ENCODE data around the gene F10.
"Not testable (repeated sequence)": the region's sequence is repeated elsewhere in the genome, so short reads cannot be mapped to it uniquely, and the experiment has no call there.

Gene F10

DNA sequence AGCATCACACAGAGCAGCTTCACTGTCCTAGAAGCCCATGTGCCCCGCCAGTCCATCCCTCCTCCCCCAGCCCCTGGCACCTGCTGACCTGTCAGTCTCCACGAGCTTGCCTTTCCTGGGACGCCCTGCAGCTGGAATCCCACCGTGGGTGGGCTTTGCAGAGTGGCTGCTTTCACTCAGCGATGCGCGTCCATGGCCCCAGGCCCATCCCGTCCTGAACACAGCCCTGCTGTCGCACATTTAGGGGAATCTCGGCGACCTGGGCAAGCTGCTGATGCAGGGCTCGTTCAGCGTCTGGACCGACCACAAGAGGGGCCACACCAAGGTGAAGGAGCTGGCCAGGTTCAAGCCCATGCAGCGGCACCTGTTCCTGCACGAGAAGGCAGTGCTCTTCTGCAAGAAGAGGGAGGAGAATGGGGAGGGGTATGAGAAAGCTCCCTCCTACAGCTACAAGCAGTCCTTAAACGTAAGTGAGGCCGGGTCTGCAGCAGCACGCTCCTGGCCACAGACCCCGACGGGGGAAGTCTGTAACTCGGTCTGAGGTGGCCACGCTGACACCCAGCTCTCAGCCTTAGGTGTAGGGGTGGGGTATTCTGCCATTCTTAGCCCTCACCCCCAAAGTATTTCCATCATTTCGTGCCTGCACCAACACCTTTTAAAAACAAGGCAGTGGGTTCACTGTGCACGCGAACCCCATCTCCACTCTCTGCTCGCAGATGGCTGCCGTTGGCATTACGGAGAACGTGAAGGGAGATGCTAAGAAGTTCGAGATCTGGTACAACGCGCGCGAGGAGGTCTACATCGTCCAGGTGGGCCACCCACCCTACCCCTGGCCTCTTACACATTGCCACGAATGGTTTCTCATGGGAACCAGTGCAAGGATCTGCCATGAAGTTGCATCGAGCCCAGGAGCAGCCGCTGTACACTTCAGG lies 35.3 kb upstream of the F10 start:
- DNase-seq (ENCODE audit: low spot score): no peak

DNA sequence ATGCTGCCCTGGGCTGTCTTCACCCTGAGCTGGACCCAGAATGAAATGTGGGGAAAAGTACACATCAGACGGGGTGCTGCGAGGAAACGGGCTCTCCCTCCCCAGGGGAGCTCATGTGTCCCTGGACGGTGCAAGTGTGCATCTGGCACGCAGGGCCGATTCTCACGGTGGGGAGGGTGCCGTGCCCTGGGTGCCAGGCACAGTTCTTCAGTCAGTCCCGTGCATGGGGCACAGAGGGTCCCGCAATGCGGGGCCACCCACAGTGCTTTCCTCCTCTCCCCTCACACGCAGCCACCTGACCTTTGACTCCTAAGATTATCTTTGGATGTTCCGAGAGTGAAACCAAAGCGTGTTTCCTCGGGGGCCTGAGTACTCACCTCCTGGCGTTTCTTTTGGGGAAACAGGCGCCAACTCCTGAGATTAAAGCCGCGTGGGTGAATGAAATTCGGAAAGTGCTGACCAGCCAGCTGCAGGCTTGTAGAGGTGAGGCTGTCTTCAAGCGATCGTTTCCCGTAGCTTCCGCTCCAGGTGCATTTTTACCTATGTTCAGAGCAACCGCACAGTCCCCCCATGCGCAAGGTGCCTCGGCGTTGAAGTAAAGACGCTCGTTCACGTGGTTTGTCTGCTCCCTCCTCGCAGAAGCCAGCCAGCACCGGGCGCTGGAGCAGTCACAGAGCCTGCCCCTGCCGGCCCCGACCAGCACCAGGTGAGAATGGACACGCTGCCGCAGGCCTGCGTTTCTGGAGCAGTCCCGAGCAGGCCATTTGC lies 34.5 kb upstream of the F10 start:
- no peak for DNase-seq (ENCODE audit: low spot score)

DNA sequence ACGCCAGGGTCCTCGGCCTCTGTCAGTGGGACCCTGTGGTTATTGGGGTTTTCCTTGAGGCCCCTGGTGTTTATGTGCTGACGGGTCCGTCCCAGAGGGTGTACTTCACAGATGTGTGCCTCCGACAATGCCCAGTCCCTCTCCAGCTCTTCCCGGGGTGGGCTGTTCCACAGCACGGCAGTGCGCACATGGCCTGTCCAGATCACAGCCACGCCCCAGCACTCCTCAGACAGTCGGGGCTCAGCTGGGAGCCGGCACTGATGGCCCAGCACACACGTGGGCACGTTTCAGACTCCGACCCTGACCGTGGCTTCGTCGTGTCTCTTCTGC lies 33.9 kb upstream of the F10 start:
- DNase-seq (ENCODE audit: low spot score): no peak

DNA sequence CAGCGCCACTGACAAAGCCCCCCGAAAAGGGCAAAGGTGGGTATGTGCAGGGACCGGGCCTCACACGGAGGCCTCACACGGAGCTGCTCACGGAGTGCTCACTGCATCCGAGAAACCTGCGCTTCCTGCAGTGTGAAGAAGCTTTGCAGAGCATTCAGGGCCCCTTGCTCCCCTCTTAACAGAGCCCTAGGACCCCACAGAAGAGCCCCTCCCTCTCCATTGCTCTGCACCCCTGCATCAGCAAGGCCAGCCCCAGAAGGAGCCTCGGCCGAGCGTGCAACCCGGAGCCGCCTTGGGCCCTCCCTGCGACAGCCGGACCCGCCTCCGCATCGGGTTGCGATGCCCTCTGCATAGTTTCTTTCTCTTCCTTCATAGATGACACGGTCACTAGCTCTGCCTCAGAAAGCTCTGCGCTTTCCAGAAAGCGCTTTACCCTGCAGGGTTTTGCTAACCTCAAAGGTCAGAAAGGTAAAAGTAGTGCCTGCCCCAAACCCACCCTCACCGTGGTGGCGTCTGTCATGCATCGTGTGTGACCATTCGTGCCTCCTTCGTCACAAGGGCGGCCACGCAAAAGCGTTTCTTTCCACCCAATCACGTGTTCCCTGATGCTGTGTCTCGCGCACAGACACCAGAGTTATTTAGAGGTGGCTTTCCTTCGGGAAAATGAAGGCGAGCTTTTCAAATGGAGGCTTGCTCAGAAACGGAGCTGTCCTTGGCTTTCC lies 32.7 kb upstream of the F10 start:
- DNase-seq (ENCODE audit: low spot score): no peak

DNA sequence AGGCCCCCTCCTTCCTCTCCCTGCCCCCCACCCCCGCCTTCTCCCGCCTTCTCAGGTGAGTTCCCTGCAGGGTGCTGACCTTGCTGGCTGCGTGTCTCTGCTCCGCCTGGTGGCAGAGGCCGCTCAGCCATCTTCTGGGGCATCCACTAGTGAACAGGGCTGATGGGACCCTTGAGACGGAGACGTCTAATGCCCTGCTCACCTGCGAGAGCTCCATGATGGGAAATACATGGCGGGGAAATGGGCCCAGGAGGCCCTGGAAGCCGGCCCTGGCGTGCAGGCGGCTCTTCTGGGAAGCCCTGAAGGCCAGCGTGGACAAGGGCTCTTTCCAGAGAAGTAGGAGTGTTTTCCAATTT lies 32.2 kb upstream of the F10 start:
- no peak for DNase-seq (ENCODE audit: low spot score)

DNA sequence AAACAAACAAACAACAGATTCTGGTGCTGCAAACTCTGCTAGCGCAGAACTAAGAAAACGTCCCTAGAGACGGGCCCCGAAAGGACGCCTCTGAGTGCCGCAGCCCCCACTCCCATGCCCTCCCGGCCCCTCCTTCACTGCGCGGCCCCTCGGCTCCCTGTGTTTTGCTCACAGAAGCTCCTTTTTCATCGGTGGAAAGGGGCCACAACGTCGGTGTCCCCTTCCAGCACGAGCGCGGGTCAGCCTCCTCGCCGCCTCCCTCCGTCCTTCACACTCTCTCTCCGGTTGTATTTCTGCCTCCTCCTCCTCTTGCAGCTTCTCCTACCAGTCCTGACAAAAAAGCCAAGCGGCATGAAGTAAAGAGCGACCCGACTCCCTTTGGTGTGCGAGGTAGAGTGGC lies 31.8 kb upstream of the F10 start:
- DNase-seq (ENCODE audit: low spot score): no peak

DNA sequence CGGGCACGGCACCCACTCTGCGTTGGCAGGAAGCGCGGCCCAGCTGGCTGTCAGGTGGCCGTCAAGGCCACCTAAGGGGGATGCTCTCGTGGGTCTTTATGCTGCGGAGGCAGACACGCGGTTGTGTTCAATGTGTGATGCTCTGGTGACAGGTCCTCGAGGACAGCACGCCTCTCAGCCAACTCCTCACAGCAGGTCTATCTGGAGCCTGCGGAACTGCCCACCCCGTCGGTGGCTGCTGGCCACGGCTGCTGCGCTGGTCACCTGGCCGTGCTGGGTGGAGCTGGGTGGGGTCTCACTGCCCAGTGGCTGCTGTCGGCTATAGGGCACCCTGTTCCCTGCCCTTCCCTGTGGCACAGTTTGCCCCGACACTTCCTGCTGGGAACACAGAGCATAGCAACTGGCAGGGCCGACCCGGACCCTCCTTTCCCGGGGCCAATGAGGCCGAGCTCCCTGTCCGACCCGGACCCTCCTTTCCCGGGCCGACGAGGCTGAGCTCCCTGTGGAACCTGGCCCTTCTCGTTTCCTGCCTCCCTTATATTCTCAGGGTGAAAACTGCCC lies 31.3 kb upstream of the F10 start:
- DNase-seq (ENCODE audit: low spot score): no peak

DNA sequence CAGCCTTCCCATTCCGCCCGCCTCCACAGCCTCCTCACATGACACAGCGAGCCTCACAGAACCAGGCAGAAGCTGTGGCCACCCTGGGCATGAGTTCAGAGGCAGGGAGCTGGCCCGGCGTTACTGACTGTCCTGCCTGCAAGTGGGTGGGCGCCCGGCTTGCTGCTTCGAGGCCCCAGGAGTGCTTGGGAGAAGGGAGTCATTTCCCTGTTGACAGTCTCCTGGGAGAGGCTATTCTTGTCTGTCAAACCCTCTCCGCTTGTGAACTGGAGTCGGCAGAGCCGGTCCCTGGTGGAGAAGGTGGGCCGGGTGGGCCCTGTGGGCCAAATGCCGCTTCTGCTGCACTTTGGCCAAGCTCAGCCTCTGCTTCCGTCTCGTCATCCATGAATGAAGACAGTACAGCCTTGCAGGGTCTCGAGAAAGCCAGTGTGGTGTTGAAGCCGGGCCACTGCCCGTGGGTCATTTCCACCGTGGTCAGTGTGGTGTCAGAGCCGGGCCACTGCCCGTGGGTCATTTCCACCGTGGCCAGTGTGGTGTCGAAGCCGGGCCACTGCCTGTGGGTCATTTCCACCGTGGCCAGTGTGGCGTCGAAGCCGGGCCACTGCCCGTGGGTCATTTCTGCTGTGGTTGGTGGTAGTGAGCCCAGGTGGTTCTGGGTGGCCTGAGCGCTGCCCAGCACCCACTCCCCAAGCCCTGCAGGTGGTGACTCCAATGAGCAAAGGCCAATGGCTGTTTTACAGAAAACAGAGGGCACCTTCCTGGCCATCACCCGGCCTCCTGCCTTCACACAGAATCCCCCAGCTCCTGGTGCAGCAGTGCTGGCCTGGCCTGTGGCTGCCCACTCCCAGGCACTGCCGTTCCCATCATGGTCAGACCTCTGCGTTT lies 30.5 kb upstream of the F10 start:
- DNase-seq (ENCODE audit: low spot score): no peak

DNA sequence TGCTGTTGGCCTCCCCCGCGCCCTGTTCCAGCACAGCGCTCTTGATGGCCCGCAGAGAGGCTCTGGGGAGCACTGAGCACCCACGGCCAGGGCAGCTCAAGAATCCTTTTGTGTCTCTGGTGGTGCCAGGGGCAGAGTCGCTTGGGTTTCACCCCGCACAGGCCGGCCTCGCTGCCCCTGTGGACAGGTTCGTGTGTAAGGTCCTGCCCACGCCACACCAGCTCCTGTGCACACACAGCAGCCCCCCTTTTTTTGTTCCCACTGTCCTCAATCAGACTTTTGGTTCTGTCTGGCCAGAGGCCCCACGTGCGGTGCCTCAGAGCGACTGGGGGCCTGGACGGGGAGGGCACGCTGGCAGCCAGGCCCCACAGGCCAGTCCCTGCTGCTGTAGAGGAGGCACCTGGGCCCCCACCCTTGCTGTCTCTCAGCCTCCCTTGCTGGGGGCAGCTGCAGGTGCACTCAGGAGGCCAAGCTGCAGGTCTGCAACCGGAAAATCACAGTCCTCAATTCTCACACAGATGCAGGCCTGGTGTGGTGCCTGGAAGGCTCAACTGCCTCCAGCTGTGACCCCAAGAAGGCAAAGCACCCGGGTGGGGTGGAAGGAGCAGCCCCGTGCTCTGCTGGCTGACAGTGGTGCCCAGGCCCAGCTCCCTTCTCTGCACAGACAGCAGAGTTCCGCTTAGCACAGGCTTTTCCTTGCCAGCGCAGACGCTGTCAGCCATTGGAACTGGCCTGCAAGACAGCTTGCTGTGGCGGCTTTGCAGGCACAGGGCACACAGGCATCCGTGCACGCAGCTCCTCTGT lies 29.6 kb upstream of the F10 start:
- no peak for DNase-seq (ENCODE audit: low spot score)

DNA sequence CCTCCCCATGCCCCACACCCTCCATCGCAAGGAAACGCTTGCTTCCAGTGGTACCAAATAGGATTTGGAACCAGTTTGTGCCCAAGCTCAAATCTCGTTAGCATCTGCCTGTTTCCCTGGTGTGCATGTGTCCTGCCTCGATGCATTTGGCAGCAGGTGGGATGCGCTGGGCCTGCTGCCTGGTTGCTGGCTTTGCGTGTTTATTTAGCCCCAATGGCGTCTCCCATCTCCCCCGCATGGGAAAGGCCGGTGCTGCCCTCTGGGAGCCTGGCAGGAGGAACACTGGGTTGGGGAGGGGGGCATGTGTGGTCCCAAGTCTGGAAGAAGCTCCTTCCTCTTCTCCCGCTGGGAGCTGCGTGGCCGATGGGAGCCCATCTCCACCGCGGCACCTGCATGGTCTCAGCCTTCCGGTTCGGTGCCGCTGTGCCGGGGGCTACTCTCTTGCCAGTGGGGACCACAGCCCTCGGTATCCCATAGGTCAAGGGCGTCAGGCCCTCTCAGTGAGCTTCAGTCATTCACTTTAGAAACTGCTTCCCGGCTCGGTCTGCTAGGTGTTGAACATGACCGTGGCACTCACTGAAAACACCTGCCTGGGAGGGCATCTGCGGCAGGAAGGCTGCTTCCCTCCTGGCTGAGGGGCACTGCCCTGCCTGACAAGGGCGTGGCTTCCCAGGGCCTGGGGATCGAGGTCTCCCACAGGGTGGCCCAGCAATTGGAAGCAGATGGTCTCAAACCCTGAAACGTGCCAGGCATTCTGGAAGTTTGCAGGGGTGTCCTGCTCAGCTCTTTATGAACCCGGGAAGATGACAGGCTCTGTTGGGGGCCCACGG lies 28.8 kb upstream of the F10 start:
- no peak for DNase-seq (ENCODE audit: low spot score)

DNA sequence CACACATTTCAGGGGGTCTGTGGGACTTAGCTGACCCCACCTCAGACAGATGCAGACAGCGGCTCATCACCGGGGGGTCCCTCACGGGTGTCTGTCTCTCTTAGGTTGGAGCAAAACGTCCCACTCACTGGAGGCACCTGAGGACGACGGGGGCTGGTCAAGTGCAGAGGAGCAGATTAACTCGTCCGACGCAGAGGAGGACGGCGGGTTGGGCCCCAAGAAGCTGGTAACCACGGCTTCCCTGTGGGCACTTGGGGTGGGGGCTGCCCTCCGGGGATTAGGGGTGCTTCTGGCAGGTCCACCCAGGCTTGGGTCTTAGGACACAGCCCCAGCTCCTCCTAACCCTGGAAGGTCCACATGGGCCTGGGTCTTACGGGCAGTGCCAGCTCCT lies 28.2 kb upstream of the F10 start:
- no peak for DNase-seq (ENCODE audit: low spot score)

DNA sequence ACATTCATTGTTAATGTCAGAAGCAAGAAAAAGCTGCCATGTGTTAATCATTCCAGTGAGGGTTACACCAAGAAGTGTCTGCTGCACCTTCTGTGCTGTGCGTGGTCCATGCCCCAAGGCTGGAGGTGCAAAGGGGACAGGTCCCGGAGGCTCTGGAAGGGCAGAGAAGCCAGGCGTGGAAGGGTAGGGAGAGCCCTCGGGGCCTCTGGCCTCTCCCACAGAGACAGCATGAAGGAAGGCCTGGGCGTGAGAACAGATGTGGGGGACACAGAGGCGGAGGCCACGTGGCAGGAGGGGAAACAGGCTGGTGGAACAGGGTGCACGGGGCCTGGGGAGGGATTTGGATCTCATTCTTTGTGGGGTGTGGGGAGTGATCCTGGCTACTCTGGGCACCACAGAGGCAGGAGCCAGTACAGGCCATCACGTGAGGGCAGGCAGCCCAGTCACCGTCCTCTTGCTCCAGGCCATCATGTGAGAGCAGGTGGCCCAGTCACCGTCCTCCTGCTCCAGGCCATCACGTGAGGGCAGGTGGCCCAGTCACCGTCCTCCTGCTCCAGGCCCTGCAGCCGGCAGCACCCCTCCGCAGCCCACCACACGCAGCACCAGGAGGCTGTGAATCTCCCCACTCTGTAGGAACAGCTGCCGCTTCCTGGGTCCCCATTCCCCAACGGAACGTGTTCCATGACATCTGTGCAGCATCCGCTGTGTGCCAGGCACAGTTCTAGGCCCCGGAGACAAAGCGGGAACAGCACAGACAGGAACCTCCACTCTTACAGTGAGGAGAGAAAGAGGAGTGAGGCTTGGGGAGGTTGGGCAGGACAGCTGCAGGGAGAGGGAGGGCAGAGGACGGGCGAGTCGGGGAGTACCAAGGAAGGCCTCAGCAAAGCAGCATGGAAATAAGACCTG lies 27.2 kb upstream of the F10 start:
- DNase-seq (ENCODE audit: low spot score): no peak

DNA sequence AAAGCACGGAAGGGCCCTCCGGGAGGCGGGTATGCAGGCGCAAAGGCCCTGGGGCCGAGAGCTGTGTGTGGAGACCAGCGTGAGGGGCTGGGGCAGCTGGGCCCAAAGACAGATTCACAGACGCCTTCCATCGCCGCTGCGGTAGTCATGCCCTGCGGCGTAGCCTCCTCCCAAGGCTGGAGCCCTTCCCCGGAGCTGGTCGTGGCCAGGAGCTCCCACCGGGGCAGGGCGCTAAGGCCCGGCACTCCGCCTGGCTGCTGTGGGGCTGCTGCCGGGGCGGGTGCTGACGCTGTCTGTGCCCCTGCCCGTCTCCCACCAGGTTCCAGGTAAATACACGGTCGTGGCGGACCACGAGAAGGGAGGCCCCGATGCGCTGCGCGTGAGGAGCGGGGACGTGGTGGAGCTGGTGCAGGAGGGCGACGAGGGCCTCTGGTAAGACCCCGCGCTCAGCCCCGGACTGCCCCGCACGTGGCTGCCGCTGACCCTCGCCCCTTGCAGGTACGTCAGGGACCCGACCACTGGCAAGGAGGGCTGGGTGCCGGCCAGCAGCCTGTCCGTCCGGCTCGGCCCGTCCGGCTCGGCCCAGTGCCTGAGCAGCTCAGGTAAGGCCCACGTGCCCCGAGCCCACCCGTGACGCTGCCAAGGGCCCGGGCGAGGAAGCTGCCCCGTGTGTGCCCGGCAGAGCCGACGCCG lies 26.4 kb upstream of the F10 start:
- DNase-seq (ENCODE audit: low spot score): no peak

DNA sequence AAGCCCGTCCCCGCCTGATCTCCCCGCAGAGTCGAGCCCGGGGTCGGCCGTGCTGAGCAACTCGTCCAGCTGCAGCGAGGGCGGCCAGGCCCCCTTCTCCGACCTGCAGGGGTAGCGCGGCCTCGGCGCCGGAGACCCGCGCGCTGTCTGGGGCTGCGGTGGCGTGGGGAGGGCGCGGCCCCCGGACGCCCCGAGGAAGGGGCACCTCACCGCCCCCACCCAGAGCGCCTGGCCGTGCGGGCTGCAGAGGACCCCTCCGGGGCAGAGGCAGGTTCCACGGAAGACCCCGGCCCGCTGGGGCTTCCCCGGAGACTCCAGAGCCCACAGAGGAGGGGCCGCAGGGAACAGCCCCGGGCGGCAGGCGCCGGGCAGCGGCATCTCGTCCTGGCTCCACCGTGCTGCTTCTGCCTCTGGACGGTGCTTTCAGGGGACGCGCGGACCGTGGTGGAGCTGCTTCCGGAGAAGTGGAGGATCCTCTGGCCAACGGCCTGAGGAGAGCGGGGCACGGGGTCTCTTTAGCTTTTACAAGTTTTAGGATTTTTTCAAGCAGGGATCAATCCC lies 25.8 kb upstream of the F10 start:
- no peak for DNase-seq (ENCODE audit: low spot score)

DNA sequence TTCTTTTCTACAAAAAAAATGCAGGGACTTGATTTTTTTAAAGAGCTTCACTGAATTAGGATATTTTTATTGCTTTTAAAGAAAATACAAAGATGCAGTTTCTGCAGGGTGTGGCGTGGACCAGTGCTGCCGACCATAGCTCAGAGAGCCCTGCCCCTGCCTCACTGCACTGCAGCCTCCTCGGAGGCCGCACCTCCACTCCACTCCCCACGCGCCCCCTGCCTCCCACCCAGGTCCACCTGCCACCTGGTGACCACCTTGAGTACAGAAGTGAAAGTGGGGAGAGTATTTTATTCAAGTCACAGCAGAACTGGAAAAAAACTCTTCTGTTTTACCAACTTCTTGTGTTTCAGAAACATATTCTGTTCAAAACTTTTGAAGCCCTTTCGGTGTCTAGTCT lies 24.9 kb upstream of the F10 start:
- DNase-seq (ENCODE audit: low spot score): no peak

DNA sequence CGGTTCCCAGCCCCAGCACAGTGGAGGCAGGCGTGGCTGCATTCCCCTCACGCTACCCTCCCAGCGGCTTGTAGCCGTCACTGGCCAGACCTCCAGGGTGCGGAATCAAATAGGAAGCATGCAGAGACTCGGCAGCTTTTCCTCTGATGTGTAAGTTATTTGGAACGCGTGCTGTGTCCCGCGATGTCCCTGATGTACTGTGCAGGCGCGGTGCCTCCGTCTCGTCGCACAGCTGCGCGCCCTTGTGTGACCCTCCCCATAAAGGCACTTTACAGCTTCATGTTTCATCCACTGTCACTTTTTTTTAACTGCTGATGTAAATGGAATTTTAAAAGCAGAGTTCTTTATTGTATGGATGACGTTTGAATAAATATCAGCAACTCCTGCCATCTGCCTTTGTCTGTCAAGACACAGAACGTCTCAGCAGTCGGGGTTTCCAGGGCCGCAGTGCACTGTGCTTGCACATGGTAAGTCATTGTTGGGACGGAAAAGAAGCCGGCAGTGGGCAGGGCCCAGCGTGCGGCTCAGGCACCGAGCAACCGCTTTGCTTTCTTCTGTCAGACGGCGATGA lies 24.4 kb upstream of the F10 start:
- no peak for DNase-seq (ENCODE audit: low spot score)

DNA sequence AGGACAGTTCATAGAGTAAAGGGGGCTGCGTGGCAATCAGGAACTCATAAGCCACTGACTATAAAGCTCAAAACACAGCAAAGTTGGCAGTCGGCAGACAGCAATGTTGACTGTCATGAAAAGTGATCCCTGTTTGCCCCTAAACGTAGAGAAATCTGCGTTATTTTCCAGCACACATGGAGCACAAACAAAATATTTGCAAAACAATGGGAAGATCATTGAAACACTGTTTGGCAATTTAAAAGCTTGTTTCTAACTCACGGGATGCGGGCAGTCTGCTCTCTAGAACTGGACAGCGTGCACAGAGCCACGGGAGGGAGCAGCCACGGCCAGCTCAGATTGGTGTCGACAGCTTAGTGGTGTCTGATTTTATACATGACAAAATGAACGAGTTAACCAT lies 23.5 kb upstream of the F10 start:
- no peak for DNase-seq (ENCODE audit: low spot score)

DNA sequence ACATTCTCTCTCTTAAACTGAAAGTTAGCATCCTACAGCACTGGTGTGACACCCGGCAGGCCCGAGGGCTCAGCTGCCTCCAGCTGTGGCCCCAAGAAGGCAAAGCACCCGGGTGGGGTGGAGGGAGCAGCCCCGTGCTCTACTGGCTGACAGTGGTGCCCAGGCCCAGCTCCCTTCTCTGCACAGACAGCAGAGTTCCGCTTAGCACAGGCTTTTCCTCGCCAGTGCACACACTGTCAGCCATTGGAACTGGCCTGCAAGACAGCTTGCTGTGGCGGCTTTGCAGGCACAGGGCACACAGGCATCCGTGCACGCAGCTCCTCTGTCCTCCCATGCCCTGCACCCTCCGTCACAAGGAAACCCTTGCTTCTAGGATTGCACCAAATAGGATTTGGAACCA lies 20.3 kb upstream of the F10 start:
- DNase-seq (ENCODE audit: low spot score): not testable (repeated sequence)

Measured in hepatic stellate cell (primary cell).